DND-41 (cell line): ENCODE results near the gene CCL14.
"Not testable (repeated sequence)": the region's sequence is repeated elsewhere in the genome, so short reads cannot be mapped to it uniquely, and the experiment has no call there.

Source experiments
- ATAC-seq: fragments of 200-7000 bp; cut with Tn5 transposase; 3 replicates; pipeline ENCODE4 v1.9.1; 2021; ENCODE audit warnings: low read depth; ENCODE audit not compliant: insufficient read depth
- DNase-seq: peaks from one replicate; pipeline ENCODE4 v3.0.0-alpha.2; 2020
- H2AFZ ChIP-seq: 2 replicates; pipeline ENCODE4 v1.6.0; 2012; ENCODE audit warnings: low read depth, low read length
- H3K27ac ChIP-seq: 2 replicates; pipeline ENCODE4 v1.5.1; 2012; ENCODE audit warnings: low read length, inconsistent platforms
- H3K27me3 ChIP-seq: fragments of 200-600 bp; sonication (generic); 2 replicates; pipeline ENCODE4 v1.6.0; 2012; ENCODE audit warnings: low read length, mild to moderate bottlenecking, inconsistent platforms; ENCODE audit not compliant: insufficient read depth, poor library complexity
- H3K36me3 ChIP-seq: 2 replicates; pipeline ENCODE4 v1.5.1; 2012; ENCODE audit warnings: low read length, inconsistent platforms; ENCODE audit not compliant: insufficient read depth
- H3K4me1 ChIP-seq: 2 replicates; pipeline ENCODE4 v1.5.1; 2012; ENCODE audit warnings: mild to moderate bottlenecking, low read length; ENCODE audit not compliant: insufficient read depth
- H3K4me2 ChIP-seq: 2 replicates; pipeline ENCODE4 v1.6.0; 2012; ENCODE audit warnings: mild to moderate bottlenecking, moderate library complexity, low read length, inconsistent platforms; ENCODE audit not compliant: insufficient read depth
- H3K4me3 ChIP-seq, 2 experiments: fragments of 200-600 bp in 1 of 2; shearing (Covaris generic) in 1 of 2; 2 replicates each; pipeline ENCODE4 v1.5.1; 2012 to 2016; ENCODE audit warnings: inconsistent platforms in 2 of 2, low read length in 2 of 2, mild to moderate bottlenecking in 2 of 2, low read depth in 1 of 2, moderate library complexity in 1 of 2
- H3K79me2 ChIP-seq: 2 replicates; pipeline ENCODE4 v1.6.0; 2012; ENCODE audit warnings: low read length, inconsistent platforms; ENCODE audit not compliant: insufficient read depth
- H3K9ac ChIP-seq: 2 replicates; pipeline ENCODE4 v1.6.0; 2012; ENCODE audit warnings: low read depth, mild to moderate bottlenecking, inconsistent platforms, low read length, moderate library complexity
- H3K9me3 ChIP-seq: 2 replicates; pipeline ENCODE4 v1.5.1; 2012; ENCODE audit warnings: low read length, moderate library complexity, mild to moderate bottlenecking, inconsistent platforms; ENCODE audit not compliant: insufficient read depth, severe bottlenecking
- H4K20me1 ChIP-seq: 2 replicates; pipeline ENCODE4 v1.6.0; 2012; ENCODE audit warnings: low read length; ENCODE audit not compliant: insufficient read depth
- CTCF ChIP-seq: IDR thresholded peaks from 2 replicates; pipeline ENCODE4 v1.5.1; 2012; ENCODE audit warnings: borderline replicate concordance, low read length, moderate library complexity, mild to moderate bottlenecking; ENCODE audit not compliant: poor library complexity, severe bottlenecking; ENCODE audit errors: extremely low read depth
- EZH2 ChIP-seq: IDR thresholded peaks from 3 replicates; pipeline ENCODE4 v1.6.1; 2012; ENCODE audit warnings: borderline replicate concordance, low read depth, mild to moderate bottlenecking, moderate library complexity, low read length, inconsistent platforms; ENCODE audit not compliant: severe bottlenecking

The CCL14 gene

GRCh38 chr17:36000732-36001109 lies 14.2 kb upstream of the CCL14 start:
- Histone ChIP-seq H3K36me3 (no peaks in the 10 kb centered on the region), H3K4me3 (no peak overlapping the region), H3K27me3 (no peaks in the 10 kb centered on the region), H3K4me2 (no peak overlapping the region), H3K79me2 (no peaks in the 10 kb centered on the region), H4K20me1 (no peaks in the 10 kb centered on the region), H3K27ac (no peak overlapping the region), H2AFZ (no peak overlapping the region), H3K9ac (no peak overlapping the region), H3K9me3 (no peaks in the 10 kb centered on the region), H3K4me1 (no peaks in the 10 kb centered on the region)
- no peak for TF ChIP-seq CTCF
- TF ChIP-seq EZH2 = no peak
- DNase-seq (no peak), ATAC-seq (no peak)

DNA sequence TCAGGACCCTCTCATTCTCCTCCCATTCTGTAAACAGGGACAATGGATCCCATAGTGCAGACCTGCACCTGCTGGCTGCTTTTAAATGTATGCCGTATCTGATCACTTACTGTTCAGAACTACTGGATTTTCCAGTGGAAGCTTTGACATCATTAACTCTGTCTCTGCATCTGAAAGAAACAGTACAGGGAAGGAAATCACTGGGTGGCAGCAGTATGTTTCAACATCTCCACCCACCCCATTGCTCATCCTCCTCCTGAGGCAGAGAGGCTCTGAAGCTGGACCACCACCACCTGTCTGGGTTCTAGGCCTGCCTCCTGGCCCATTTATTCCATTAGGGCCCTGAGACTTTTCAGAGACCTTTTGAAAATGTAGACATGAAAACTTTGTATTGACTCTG lies 12.2 kb upstream of the CCL14 start:
- no peak overlapping the region for H2AFZ ChIP-seq
- no peak for ATAC-seq
- no peaks in the 10 kb centered on the region for H3K79me2 ChIP-seq
- H4K20me1 ChIP-seq = no peaks in the 10 kb centered on the region
- H3K4me3 ChIP-seq = no peak overlapping the region
- no peaks in the 10 kb centered on the region for H3K4me1 ChIP-seq
- no peaks in the 10 kb centered on the region for H3K27me3 ChIP-seq
- no peak for TF ChIP-seq EZH2
- no peak for TF ChIP-seq CTCF
- H3K4me2 ChIP-seq = no peak overlapping the region
- H3K27ac ChIP-seq = no peak overlapping the region
- no peak for DNase-seq
- H3K36me3 ChIP-seq = no peaks in the 10 kb centered on the region
- no peaks in the 10 kb centered on the region for H3K9me3 ChIP-seq
- H3K9ac ChIP-seq = no peak overlapping the region

GRCh38 chr17:35998018-35998545 lies 11.6 kb upstream of the CCL14 start:
- no peak for TF ChIP-seq EZH2
- no peak for TF ChIP-seq CTCF
- H2AFZ ChIP-seq = no peak overlapping the region
- no peak for DNase-seq

DNA sequence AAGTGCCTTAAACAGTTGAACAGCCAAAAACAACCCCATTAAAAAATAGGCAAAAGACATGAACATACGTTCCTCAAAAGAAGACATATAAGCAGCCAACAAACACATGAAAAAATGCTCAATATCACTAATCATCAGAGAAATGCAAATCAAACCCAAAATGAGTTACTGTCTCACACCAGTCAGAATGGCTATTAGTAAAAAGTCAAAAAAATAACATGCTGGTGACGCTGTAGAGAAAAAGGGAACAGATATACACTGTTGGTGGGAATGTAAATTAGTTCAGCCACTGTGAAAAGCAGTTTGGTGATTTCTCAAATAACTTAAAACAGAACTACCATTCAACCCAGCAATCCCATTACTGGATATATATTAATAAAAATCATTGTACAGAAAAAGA lies 8.8 kb upstream of the CCL14 start:
- H3K9me3 ChIP-seq, H4K20me1 ChIP-seq, ATAC-seq, H3K4me3 ChIP-seq, H3K4me1 ChIP-seq, H3K4me2 ChIP-seq, H3K27me3 ChIP-seq, H3K27ac ChIP-seq, H3K9ac ChIP-seq, H3K79me2 ChIP-seq, H3K36me3 ChIP-seq, H2AFZ ChIP-seq, DNase-seq: not testable (repeated sequence)

More at GRCh38 chr17:35998018-35998545, 11.6 kb upstream of the CCL14 start:
- Histone ChIP-seq H3K27ac (no peak overlapping the region), H3K27me3 (no peaks in the 10 kb centered on the region), H3K4me3 (no peak overlapping the region), H3K79me2 (no peaks in the 10 kb centered on the region), H4K20me1 (no peaks in the 10 kb centered on the region), H3K4me1 (no peaks in the 10 kb centered on the region), H3K9ac (no peak overlapping the region), H3K4me2 (no peak overlapping the region), H3K9me3 (no peaks in the 10 kb centered on the region), H3K36me3 (no peaks in the 10 kb centered on the region)
- no peak for ATAC-seq
